GM19328 (cell line): ENCODE data around the gene GRID1.
"Not testable (repeated sequence)": the region's sequence is repeated elsewhere in the genome, so short reads cannot be mapped to it uniquely, and the experiment has no call there.

Experiments used
- ATAC-seq: cut with Tn5 transposase; IDR thresholded peaks from one replicate; pipeline ENCODE4 v1.9.1; 2021; ENCODE audit warnings: mild to moderate bottlenecking, moderate library complexity; ENCODE audit not compliant: unreplicated experiment

GRID1 gene

GRCh38 chr10:85978566-85979358 is 387.8 kb downstream of the GRID1 start:
- no peak for ATAC-seq

- ATAC-seq = no peak
Measured at GRCh38 chr10:85977642-85978041, 389.0 kb downstream of the GRID1 start.

GRCh38 chr10:85976267-85976793 is 390.3 kb downstream of the GRID1 start:
- no peak for ATAC-seq

DNA sequence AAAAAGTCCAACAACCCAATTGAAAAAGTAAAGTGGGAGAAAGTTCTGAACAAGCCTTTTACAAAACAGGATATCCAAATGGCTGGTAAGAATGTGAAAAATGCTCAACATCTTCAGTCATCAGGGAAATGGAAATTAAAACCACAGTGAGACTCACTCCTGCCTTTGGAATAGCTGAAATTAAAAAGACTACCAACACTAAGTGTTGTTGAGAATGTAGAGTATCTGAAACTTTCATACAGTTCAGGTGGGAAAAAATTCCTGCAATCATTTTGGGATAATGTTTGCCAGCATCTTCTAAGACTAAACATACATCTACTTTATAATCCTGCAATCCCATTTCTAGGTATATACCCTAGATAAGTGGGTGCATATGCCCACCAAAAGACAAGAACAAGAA is 395.1 kb downstream of the GRID1 start:
- ATAC-seq = no peak

DNA sequence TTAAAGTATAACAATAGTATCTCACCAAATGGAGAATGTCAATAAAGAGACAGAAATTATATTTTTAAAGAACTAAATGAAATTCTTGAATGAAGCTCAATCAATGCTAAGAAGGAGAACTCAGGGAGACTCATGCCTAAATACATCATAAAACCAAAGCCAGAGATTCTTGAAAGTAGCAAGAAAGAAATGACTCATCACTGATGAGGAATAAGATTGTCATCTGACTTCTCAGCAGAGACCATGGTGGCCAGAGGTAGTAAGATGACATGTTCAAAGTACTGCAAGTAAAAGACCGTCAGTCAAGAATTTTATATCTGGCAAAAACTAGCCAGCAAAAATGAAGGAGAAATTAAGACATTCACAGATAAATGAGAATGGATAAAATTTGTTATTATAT is 399.0 kb downstream of the GRID1 start:
- ATAC-seq = no peak

- ATAC-seq = no peak
Measured at GRCh38 chr10:85961479-85962067, 405.0 kb downstream of the GRID1 start.

- ATAC-seq = no peak
Measured at GRCh38 chr10:85961073-85961472, 405.5 kb downstream of the GRID1 start.

- ATAC-seq = no peak
Measured at GRCh38 chr10:85959239-85959638, 407.4 kb downstream of the GRID1 start.

GRCh38 chr10:85950921-85951320 is 415.7 kb downstream of the GRID1 start:
- no peak for ATAC-seq

DNA sequence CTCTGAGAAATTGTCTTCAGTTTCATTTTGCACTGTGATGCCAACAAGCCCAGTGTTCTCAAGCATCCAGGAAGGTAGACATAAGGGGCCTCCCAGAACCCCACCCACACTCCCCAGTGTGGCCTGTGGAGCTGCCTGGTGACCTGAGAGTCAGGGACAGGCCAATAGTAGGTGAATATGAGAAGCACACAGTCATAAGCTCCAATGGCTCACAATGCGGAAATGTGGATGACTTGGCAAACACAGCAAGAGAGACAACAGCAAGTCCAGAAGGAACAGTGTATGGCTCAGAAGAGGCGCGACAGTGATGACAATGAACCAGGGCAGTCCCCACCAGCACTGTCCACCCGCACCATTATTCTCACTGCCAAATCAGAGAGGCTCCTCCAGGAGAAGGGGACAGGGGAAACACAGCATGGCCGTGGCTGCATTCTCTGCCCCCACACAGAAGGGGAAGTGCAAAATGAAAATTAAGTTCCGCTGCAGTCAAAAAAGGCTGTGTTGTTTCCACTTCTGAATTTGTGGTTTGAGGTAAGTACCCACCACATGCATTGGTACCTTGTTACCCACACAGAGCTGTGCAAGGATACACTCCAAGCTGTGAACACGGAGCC is 419.8 kb downstream of the GRID1 start:
- ATAC-seq = peak; percentile 79

GRCh38 chr10:85936161-85936560 is 430.4 kb downstream of the GRID1 start:
- ATAC-seq = no peak

- ATAC-seq = no peak
Measured at GRCh38 chr10:85934586-85934985, 432.0 kb downstream of the GRID1 start.

DNA sequence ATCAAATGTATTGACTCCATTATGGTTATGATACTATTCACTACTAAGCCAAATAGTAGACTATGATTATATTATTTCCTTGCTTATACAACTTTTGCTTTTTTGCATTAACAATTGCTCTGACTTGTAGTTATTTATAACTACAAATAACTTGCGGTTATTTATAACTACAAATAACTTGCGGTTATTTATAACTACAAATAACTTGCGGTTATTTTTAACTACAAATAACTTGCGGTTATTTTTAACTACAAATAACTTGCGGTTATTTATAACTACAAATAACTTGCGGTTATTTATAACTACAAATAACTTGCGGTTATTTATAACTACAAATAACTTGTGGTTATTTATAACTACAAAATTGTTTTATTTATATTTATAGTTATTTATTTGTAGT is 436.6 kb downstream of the GRID1 start:
- not testable (repeated sequence) for ATAC-seq

GRCh38 chr10:85927952-85928665 is 438.5 kb downstream of the GRID1 start:
- ATAC-seq = no peak

DNA sequence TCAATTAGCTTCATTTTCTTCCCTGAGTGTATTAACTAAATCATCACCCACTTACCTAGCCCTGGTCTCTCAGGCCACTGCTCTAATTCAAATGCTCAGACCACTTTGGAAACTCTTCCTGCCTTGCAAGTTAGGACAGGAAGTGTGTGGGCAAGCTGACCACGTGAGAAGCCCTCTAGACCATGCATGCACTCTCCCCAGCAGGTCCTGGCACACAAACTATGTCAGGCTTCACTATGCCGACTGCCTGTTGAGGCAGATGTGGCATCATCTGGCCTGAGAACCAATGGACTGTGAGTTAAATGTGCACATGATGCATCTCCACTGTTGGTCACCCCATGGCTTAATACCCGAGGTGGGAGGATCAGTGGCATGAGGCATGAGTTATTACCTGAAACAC is 439.6 kb downstream of the GRID1 start:
- no peak for ATAC-seq

DNA sequence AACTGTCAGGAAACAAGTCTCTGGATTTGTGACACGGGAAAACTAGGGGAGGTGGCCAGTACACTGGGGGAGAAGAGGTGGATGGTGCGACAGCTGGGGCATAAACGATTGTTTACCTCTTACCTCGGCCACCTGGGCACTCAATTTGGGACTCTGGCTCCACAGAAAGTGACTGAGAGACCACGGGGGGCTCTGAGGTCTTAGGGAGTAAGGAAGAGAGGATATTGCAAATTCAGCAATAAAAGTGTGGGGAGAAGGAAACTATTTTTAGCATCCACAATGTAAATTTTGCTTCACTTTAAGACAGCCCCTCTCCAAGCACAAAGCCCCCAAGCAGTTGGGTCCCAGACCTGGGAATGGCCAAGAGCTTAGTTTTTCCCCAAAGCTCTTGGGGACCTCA is 440.5 kb downstream of the GRID1 start:
- no peak for ATAC-seq

- no peak for ATAC-seq
Measured at GRCh38 chr10:85925201-85925750, 441.3 kb downstream of the GRID1 start.

- ATAC-seq = no peak
Measured at GRCh38 chr10:85924382-85925102, 442.1 kb downstream of the GRID1 start.

DNA sequence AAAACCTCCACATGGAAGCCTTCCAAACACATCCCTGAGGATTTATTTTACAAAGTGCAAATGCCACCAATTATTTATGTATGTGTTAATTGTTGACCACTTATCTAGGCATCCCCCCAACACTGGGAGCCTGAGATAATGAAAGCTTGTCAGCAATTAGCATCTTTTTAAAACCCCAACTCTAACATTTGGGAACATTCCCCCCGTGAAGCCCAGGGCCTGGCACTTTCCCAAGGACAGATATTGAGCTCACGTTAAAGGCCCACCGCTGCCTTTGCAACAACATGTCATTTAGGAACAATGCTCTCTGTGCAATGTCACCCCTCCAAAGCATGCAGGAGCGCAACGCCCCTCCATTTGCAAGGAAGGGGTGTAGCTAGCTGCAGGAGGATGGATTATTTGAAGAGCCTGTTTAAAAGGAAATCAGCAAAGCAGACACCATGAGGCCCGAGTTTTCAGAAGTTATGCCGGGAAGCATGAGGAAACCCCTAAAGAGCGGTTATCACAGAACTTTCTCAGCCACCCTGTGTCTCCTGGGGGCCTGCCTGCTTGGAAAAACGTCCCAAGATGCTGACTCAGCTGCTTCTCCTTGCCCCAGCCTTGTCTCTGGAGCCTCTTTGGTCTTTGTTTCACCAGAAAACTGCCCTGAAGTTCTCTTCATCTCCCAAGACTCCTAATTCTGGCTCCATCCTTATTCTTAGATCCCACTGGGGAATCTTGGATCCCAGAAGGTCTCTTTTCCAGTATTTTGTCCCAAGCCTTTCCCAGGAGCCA is 444.1 kb downstream of the GRID1 start:
- no peak for ATAC-seq

- no peak for ATAC-seq
Measured at GRCh38 chr10:85921789-85922188, 444.8 kb downstream of the GRID1 start.
